ENCODE data around the gene OAT. TPM values are rescaled to one million over a fixed set of nuclear protein-coding genes. Genes with fewer than 3 reads are reported as not detected.

Gene OAT
- total RNA-seq (2021; fragmentation: NEBNext Ultra II Directional; extraction: Animal tissue kit (Norgen Biotek cat#: 25700)) = 100 to 1,000 TPM; 126 to 158 (median 137) TPM
- long read RNA-seq, transcript OAT-201 (10 exons, 2,048 nt) = major isoform, 377 of 435 reads
- long read RNA-seq, transcript OAT-208 (9 exons, 1,864 nt) = minor isoform, 7 of 435 reads
- long read RNA-seq, partial matches to known transcripts = 18 of 435 reads
- long read RNA-seq, other reads (novel, unspliced or antisense) = 31 of 435 reads

DNA sequence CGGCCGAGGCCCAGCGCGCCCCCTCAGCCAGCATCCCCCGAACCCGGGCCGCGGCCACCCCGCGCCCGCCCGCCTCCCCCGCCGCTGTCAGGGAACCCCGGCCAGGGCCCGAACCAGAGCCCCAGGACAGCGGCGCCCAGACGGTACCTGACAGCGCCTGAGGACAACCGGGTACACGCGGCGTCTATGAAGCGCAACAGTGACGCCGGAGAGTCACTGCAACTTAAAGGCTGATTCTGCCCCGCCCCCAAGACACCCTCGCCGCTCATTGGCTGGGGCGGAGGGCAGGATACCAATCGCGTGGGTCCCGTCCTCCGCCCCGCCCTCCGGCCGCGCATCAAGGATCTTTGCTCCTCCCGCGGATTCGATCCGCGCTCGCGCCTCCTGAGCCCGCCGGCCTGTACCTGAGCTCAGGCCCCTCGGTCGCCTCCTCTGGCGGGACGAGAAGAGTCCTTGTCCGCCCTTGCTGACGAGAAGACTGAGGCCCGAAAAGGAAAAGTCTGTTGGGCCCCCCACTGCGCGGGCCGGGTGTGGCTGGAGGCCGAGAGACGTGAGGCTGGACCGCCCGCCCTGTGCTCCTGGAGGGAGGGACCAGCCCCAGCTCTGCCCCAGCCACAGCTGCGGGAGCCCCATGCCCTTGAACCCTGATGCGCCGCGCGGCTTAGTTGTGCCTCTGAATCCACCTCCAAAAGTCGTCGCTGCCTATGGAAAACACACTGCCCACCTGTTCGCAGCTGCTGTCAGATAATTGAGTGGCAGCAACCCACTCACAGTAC lies at the start of gene OAT:
Gene OAT (minus strand): TSS at position 198 of the 776 bp plus-strand sequence. CDS start 6,752 bp downstream, outside the sequence.
- H3K36me3 Mint-ChIP-seq (ENCODE audit: low read depth) = no peaks in the 10 kb centered on the region
- peaks cover 40% of the 10 kb centered on the region for H3K4me1 Mint-ChIP-seq (ENCODE audit: low read depth)
- peak within 1 kb of the TSS; percentile 85 for H3K27ac Mint-ChIP-seq
- peaks cover 17% of the 10 kb centered on the region for H3K27me3 Mint-ChIP-seq (ENCODE audit: insufficient read depth)
- no peaks in the 10 kb centered on the region for H3K9me3 Mint-ChIP-seq
- TF ChIP-seq, protein P1, sequence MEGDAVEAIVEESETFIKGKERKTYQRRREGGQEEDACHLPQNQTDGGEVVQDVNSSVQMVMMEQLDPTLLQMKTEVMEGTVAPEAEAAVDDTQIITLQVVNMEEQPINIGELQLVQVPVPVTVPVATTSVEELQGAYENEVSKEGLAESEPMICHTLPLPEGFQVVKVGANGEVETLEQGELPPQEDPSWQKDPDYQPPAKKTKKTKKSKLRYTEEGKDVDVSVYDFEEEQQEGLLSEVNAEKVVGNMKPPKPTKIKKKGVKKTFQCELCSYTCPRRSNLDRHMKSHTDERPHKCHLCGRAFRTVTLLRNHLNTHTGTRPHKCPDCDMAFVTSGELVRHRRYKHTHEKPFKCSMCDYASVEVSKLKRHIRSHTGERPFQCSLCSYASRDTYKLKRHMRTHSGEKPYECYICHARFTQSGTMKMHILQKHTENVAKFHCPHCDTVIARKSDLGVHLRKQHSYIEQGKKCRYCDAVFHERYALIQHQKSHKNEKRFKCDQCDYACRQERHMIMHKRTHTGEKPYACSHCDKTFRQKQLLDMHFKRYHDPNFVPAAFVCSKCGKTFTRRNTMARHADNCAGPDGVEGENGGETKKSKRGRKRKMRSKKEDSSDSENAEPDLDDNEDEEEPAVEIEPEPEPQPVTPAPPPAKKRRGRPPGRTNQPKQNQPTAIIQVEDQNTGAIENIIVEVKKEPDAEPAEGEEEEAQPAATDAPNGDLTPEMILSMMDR (IDR thresholded peaks at IDR 0.05) = no peak; the same call in 1 of the 2 replicates
- DNase-seq = peak; percentile 92
- peak within 1 kb of the TSS; percentile 95 for H3K4me3 Mint-ChIP-seq

DNA sequence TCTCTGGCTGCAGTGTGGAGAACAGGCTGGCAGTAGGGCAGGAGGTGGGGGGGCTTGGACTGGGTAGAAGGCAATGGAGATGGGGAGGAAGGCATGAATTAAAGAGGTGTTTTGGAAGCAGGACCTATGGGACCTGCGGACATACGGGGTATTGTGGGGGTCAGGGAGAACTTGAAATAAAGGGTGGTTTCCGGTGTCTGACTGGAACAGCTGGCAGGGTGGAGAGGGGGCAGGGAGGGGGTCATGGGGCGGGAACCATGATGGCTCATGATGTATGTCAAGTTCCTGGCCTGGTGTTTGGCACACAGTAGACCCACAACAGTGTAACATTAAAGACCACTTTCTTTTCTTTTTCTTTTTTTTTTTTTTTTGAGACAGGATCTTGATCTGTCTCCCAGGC lies 48.4 kb upstream of the OAT start:
- H3K27me3 Mint-ChIP-seq (ENCODE audit: insufficient read depth) = peaks cover 3% of the 10 kb centered on the region; the same call in 1 of the 2 replicates
- no peak overlapping the region for H3K4me3 Mint-ChIP-seq
- no peak for DNase-seq
- TF ChIP-seq, protein P1 (IDR thresholded peaks at IDR 0.05) = no peak
- no peak overlapping the region for H3K27ac Mint-ChIP-seq
- no peaks in the 10 kb centered on the region for H3K4me1 Mint-ChIP-seq (ENCODE audit: low read depth)
- no peaks in the 10 kb centered on the region for H3K36me3 Mint-ChIP-seq (ENCODE audit: low read depth)
- no peaks in the 10 kb centered on the region for H3K9me3 Mint-ChIP-seq

DNA sequence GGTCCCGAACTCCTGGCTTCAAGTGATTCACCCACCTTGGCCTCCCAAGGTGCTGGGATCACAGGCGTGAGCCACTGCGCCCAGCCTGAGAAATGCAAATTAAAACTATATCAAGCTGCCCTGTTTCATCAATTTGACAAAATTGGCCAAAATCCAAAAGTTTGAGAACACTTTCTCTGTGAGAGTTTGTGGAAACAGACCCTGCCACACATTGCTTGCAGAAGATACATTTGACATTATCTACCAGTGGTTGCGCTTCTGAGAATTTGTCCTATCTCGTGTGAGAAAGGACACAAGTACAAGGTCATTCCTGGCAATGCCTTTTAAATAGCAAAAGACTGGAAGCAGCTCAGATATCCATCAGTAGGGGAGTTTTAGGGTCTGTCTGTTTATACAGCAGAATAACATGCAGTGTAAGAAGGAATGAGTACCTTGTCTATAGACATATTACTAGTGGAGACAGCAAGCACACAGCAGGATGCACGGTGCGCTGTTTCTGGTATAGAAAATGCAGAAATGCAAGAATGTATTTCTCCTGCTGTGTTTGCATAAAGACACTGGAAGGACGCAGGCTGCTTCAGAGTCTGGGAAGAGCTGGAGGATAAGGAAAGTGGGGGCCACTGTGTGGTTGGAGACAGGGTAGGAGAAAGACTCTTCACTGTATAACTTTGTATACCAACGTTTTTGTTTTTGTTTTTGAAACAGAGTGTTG lies 47.2 kb upstream of the OAT start:
- Mint-ChIP-seq H3K36me3 (ENCODE audit: low read depth) (no peaks in the 10 kb centered on the region), H3K4me3 (no peak overlapping the region), H3K9me3 (no peaks in the 10 kb centered on the region), H3K27ac (no peak overlapping the region), H3K27me3 (ENCODE audit: insufficient read depth) (peaks cover 1% of the 10 kb centered on the region; the same call in 1 of the 2 replicates), H3K4me1 (ENCODE audit: low read depth) (peaks cover 6% of the 10 kb centered on the region)
- DNase-seq = no peak
- TF ChIP-seq, protein P1 (IDR thresholded peaks at IDR 0.05) = no peak

DNA sequence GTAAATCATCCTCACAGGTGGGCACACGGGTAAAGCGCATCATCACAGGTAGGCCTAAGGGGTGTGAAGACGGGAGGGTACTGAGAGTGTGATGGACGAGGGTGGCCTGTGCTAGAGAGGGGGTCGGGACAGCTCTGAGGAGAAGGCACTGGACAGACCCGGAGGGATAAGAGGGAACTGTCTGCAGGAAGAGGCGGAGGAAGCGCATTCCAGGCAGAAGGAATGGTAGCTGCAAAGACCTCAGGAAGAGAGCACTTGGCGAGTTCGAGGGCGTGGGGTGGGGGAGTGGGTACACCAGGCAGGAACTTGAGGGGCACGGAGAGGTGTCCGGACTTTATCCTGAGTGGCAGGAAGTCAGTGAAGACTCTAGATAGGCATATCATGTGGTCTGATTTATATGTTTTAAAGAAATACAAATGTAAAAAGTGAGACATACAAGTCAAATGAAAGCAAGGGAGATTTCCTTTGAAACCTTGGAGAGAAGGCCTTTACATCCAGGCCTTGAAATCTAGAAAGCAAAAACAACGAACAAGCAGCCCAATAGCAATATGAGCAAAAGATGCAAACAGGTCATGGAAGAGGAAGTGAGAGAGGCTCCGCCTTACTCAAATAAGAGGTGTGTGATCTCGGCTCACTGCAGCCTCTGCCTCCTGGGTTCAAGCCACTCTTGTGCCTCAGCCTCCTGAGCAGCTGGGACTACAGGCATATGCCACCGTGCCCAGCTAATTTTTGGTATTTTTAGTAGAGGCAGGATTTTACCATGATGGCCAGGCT lies 46.5 kb upstream of the OAT start:
- Mint-ChIP-seq H3K4me1 (ENCODE audit: low read depth) (peaks cover 6% of the 10 kb centered on the region), H3K4me3 (no peak overlapping the region), H3K27ac (no peak overlapping the region), H3K9me3 (no peaks in the 10 kb centered on the region), H3K27me3 (ENCODE audit: insufficient read depth) (peaks cover 1% of the 10 kb centered on the region; the same call in 1 of the 2 replicates), H3K36me3 (ENCODE audit: low read depth) (no peaks in the 10 kb centered on the region)
- TF ChIP-seq, protein P1 (IDR thresholded peaks at IDR 0.05) = no peak
- no peak for DNase-seq

Measured in HFFc6 (cell line).